NOMO-1 (cell line): ENCODE data around the gene SLITRK4.

Experiments used
- DNase-seq, 2 experiments: peaks; one replicate each; lab custom pipeline; 2025; ENCODE audit not compliant: unreplicated experiment in 2 of 2; lab: John Stamatoyannopoulos, UW

Gene SLITRK4, protein sequence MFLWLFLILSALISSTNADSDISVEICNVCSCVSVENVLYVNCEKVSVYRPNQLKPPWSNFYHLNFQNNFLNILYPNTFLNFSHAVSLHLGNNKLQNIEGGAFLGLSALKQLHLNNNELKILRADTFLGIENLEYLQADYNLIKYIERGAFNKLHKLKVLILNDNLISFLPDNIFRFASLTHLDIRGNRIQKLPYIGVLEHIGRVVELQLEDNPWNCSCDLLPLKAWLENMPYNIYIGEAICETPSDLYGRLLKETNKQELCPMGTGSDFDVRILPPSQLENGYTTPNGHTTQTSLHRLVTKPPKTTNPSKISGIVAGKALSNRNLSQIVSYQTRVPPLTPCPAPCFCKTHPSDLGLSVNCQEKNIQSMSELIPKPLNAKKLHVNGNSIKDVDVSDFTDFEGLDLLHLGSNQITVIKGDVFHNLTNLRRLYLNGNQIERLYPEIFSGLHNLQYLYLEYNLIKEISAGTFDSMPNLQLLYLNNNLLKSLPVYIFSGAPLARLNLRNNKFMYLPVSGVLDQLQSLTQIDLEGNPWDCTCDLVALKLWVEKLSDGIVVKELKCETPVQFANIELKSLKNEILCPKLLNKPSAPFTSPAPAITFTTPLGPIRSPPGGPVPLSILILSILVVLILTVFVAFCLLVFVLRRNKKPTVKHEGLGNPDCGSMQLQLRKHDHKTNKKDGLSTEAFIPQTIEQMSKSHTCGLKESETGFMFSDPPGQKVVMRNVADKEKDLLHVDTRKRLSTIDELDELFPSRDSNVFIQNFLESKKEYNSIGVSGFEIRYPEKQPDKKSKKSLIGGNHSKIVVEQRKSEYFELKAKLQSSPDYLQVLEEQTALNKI

GRCh38 chrX:143635915-143636314 lies at the start of gene SLITRK4:
SLITRK4 (minus strand) TSS chrX:143636101; CDS start chrX:143631108, 4,993 bp downstream.
- no peak for DNase-seq

GRCh38 chrX:143683486-143683885 lies 47.6 kb upstream of the SLITRK4 start:
- no peak for DNase-seq

GRCh38 chrX:143674926-143675325 lies 39.0 kb upstream of the SLITRK4 start:
- DNase-seq: no peak

DNA sequence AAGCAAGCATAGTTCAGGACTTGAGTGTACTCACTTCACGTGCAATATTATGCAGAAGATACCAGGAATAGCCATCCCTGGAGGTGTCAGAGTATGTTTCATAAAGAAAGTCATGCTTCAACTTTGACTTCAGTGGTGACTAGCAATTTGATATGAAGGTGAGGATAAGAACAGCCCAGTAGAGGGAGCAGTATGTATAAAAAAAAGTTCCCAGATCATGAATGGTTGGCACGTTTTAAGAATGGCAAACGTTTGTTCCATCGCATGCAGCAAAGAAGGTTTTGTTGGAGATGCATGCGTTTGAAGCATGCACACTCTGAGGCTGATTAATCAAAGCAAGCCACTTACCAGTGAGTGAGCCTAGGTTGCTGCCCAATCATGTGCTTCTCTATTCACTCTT lies 33.5 kb upstream of the SLITRK4 start:
- no peak for DNase-seq

DNA sequence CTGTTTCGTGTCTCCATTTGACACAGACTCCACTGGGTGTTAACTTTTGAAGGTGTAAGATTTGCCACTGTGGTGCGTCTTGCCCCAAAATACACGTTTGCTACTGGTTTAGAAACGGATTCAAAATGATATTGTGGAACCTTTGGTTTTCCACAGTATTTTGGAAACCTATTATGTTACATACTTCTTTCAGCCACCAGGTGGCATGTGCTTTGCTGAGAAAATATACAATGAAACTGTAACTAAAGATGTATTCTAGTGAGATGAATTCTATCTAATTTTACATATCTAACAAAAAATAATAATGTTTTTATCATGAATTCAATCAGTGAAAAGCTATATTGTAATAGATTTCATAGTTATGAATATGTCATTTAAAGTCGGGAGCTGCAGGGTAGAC lies 28.4 kb upstream of the SLITRK4 start:
- DNase-seq: peak in 1 of 2 experiments; percentile 24

DNA sequence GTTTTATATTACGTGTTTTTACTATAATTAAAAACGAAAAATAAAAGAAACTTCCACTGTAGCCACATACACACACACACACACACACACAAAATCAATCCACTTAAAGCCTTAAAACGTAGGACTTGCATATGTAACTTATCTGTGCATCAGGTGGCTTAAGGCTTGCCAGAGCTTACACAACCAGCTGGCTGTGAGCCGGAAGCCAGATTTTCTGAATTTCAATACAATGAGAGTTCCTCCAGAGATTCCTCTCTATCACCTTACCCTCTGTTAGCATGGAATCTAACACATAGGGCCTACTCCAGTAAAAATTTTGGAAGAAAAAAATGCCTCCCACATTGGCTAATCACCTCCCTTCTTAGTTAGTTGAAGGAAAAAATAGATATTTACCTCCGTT lies 27.9 kb upstream of the SLITRK4 start:
- DNase-seq: no peak

DNA sequence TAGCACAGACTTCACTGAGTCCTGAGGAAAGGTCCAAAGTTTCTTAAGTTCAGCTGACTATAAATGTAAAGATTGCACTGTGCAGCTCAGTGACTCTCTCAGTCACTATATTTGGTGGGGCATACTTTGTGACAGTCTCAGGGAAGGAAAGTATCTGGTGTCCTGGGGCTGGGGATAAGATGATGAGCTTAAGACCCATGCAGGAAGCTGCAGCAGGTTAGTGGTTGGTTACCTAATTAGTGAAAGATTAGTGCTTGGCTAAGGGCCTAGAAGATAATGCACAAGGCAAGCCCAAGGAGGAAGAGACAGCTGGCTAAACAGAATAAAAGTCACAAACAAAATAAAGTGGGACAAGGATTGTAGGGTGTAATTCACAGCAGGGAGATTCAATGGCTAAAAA lies 25.4 kb upstream of the SLITRK4 start:
- no peak for DNase-seq

DNA sequence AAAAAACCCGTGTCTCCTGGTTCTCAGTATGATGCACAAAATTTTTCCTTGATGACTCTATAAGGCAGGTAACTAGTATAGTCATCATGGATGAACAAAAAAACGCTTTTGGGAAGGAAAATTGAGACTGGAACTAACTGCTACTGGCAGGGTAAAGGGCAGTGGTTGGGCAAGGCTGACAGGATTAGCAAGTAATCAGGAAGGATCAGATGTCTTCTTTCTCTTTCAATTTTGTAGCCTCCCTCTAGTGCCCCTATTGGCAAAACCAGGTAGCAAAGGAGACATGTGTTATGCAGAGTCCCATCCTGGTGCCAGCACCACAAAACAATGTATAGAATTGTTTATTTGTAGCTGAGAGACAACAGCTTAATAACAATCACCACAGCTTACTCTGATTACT lies 12.8 kb upstream of the SLITRK4 start:
- peak; percentile 44 to 48 for DNase-seq

- no peak for DNase-seq
These were observed 6.5 kb upstream of the SLITRK4 start for GRCh38 chrX:143642426-143642825.

DNA sequence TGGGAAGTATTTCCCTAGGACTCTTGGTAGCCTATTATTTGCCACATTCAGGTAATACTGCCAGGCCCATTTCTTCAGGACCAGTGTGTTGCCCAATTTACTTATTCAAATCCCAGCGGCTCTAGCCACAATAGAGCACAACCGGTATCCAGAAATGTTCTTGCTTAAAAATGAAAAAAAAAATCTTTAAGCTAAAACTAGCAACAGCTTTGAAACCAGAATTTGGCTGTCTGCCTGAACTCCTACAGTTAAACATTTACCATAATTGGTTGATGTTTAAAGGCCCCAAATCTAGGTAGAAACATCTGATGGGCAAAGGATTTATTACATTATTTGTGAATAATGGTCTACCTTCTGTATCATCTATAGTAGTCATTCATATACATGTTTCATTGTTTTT lies 930 bp upstream of the SLITRK4 start:
- DNase-seq: no peak

GRCh38 chrX:143634663-143635455 lies 1.0 kb downstream of the SLITRK4 start:
- DNase-seq: no peak

- DNase-seq: no peak
These were observed 1.6 kb downstream of the SLITRK4 start for GRCh38 chrX:143634309-143634662.

GRCh38 chrX:143633461-143634308 lies 2.2 kb downstream of the SLITRK4 start:
- no peak for DNase-seq

GRCh38 chrX:143632625-143633410 lies 3.1 kb downstream of the SLITRK4 start:
- DNase-seq: peak; percentile 2 to 64

DNA sequence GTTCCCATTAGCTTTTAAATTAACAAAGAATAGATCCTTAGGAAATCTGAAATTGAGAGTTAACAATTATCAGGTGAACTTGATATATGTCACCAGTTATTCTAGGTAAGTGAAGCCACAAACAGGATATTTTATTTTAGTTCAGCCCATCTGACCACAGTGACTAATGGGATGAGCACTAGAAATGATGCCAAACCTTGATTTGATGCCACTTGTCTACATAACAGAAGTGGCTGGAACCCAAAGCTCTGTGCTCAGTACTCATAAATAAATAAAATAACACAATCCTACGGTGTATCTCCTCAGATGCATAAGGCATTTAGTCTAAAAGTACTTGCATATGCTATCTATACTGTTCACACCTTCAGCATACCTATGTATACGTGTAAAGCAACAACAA lies 12.2 kb downstream of the SLITRK4 start:
- DNase-seq: no peak

GRCh38 chrX:143621276-143621675 lies 14.6 kb downstream of the SLITRK4 start:
- no peak for DNase-seq

DNA sequence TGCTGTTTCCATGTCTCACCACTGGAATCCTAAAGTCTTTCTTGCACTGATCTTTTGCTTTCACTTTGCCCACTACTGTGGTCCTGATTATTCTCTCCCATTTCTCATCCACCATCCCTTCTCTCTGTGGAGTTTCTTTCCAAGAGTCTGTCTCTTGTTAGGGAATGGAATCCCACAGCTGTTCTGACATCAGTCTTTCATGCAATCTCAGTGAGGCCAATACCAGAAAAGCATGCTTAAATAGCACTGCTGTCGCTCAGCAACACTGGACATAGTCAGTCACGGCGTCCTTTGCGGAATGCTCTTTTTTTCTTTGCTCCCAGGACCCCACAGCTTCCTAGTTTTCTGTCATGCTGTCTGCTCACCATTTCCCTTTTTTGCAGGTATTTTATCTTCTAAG lies 20.1 kb downstream of the SLITRK4 start:
- DNase-seq: no peak

DNA sequence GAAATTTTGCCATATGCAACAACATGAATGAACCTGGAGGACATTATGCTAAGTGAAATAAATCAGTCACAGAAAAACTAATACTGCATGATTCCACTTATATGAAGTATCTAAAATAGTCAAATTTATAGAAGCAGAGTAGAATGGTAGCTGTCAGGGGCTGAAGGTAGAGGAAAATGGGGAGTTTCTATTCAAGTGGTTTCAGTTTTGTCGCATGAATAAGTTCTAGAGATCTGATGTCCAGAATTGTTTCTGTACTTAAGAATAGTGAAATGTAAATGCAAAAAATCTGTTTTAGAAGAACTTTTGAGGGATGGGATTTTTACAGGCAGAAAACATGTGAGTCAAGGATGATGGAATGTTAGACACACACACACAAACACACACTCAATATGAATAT lies 34.1 kb downstream of the SLITRK4 start:
- no peak for DNase-seq

DNA sequence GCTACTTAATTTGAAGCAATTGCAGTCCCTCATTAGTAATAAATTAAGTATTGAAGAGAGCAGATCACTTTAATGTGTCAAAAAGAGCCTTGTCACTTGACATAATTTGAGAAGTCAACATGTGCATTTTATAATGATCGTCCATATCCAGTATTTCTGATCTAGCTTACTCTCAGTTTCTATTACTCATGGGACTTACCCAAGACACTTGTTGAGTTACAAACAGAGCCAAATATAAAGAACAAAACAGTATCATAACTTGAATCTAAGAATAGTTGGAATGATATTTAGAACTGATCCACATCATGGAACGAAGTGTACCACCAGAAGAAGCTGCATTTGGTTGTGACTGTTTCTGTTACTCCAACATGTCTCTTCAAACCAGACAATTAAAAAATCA lies 54.7 kb downstream of the SLITRK4 start:
- DNase-seq: no peak

DNA sequence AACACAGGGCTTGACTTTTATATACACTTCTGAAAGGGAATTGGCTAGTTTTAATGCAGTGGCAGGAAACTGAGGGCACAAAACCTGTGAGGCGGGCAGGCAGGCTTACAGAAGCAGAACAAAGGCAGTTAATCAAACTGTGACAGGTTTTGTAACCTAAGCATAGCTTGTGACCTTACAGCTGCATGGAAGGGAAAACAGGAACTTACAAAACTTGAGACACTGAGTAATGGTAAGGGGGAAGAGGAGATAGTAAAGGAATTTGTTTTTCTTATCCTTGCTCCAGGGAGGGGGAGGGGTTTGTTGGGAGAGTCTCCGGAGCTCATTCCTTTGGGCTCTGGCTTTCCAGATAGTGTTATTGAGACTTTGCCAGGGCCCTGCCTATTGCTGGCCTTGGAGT lies 55.6 kb downstream of the SLITRK4 start:
- peak; percentile 27 to 63 for DNase-seq
